K562 (cell line): ENCODE results near the gene IFT27. TPM values are rescaled to one million over a fixed set of nuclear protein-coding genes. Genes with fewer than 3 reads are reported as not detected.

Source experiments
- ATAC-seq: fragments of 200-7000 bp; cut with Tn5 transposase; 3 replicates; pipeline ENCODE4 v1.9.1; 2020; ENCODE audit warnings: moderate library complexity
- BruUV-seq: library from RNA; stranded (reverse); fragments of 400-500 nt; replicated peaks from 2 replicates; lab custom pipeline; 2021; lab: Mats Ljungman, UMichigan
- CTCF ChIA-PET: fragments of 300-600 bp; formaldehyde crosslinking; extraction: SDS; loops from one replicate; lab custom pipeline; 2021; ENCODE audit warnings: low intra/inter-chr PET ratio; lab: Yijun Ruan, JAX
- POLR2A ChIA-PET: fragments of 300-600, 350-650 bp; sonication (Branson Sonifier 250); formaldehyde crosslinking; extraction: SDS; loops from one replicate; lab custom pipeline; 2021; ENCODE audit warnings: antibody characterized with exemption, inconsistent platforms; lab: Yijun Ruan, JAX
- DNase-seq, 4 experiments: peaks; one replicate each; pipeline versions ENCODE4 v3.0.0 to v3.0.0-alpha.2; 2011 to 2018; ENCODE audit warnings: low spot score in 3 of 4, mixed read lengths in 3 of 4; ENCODE audit errors: extremely low read depth in 1 of 4
- FAIRE-seq: peaks from 2 replicates; lab custom pipeline; 2011; peaks lifted over from hg19 to GRCh38; lab: Jason Lieb, UNC
- H2AFZ ChIP-seq: 2 replicates; pipeline ENCODE4 v1.6.0; 2011; ENCODE audit warnings: low read depth, low read length, control low read depth, inconsistent platforms
- H3K27ac ChIP-seq: fragments of 200-600 bp; 3 replicates; pipeline ENCODE4 v1.8.0; 2011; ENCODE audit warnings: low read depth, mild to moderate bottlenecking, control low read depth, inconsistent platforms, low read length, moderate library complexity, mixed read lengths; ENCODE audit errors: extremely low read depth
- H3K27me3 ChIP-seq, 2 experiments: fragments of 300-600 bp in 1 of 2; 2 replicates in 1 of 2; 3 replicates in 1 of 2; pipeline versions ENCODE4 v1.6.0 to v1.8.0; 2011; ENCODE audit warnings: inconsistent platforms in 2 of 2, low read length in 2 of 2, mild to moderate bottlenecking in 1 of 2, mixed read lengths in 1 of 2, moderate library complexity in 1 of 2; ENCODE audit not compliant: control insufficient read depth in 2 of 2, insufficient read depth in 2 of 2
- H3K36me3 ChIP-seq: fragments of 300-600 bp; 3 replicates; pipeline ENCODE4 v1.8.0; 2011; ENCODE audit warnings: mild to moderate bottlenecking, low read length, inconsistent platforms; ENCODE audit not compliant: control insufficient read depth, insufficient read depth
- H3K4me1 ChIP-seq, 2 experiments: fragments of 200-600 bp in 1 of 2; replicated peaks in 1 of 2; 2 replicates in 1 of 2; 3 replicates in 1 of 2; pipeline versions ENCODE4 v1.5.1 to v1.8.0; 2011; ENCODE audit warnings: inconsistent platforms in 2 of 2, low read length in 2 of 2, mild to moderate bottlenecking in 1 of 2, mixed read lengths in 1 of 2, moderate library complexity in 1 of 2; ENCODE audit not compliant: control insufficient read depth in 2 of 2, insufficient read depth in 2 of 2
- H3K4me2 ChIP-seq: 2 replicates; pipeline ENCODE4 v1.6.1; 2011; ENCODE audit warnings: low read length, control low read depth, inconsistent platforms, mixed read lengths; ENCODE audit not compliant: insufficient read depth
- H3K4me3 ChIP-seq: fragments of 200-600 bp; sonication (generic), shearing (Covaris generic); 2 replicates; pipeline ENCODE4 v1.5.1; 2016; ENCODE audit warnings: control low read depth, inconsistent platforms
- H3K79me2 ChIP-seq: fragments of 200-600 bp; 3 replicates; pipeline ENCODE4 v1.8.0; 2011; ENCODE audit warnings: low read length, inconsistent platforms; ENCODE audit not compliant: control insufficient read depth, insufficient read depth
- H3K9ac ChIP-seq, 2 experiments: 2 replicates each; pipeline versions ENCODE4 v1.6.0 to v1.6.1; 2011; ENCODE audit warnings: low read depth in 2 of 2, low read length in 2 of 2, control low read depth in 1 of 2, inconsistent platforms in 1 of 2, mild to moderate bottlenecking in 1 of 2, mixed read lengths in 1 of 2; ENCODE audit not compliant: insufficient read depth in 1 of 2
- H3K9me1 ChIP-seq: one replicate; pipeline ENCODE4 v1.6.0; 2011; ENCODE audit warnings: inconsistent platforms, mild to moderate bottlenecking, low read length, moderate library complexity; ENCODE audit not compliant: control insufficient read depth, insufficient read depth
- H3K9me3 ChIP-seq: replicated peaks from 2 replicates; pipeline ENCODE4 v1.5.1; 2011; ENCODE audit warnings: low read depth, low read length, inconsistent platforms; ENCODE audit not compliant: control insufficient read depth, insufficient read depth
- H4K20me1 ChIP-seq: replicated peaks from 2 replicates; pipeline ENCODE4 v1.6.1; 2011; ENCODE audit warnings: low read length, inconsistent platforms, mixed read lengths; ENCODE audit not compliant: control insufficient read depth, insufficient read depth
- CBFA2T2 ChIP-seq: fragments of 450-650 bp; conservative IDR thresholded peaks from 2 replicates; pipeline ENCODE4 v1.6.1; 2017; ENCODE audit warnings: mild to moderate bottlenecking
- E4F1 ChIP-seq: fragments of 250-450 bp; sonication (Bioruptor Pico); IDR thresholded peaks from 2 replicates; pipeline ENCODE4 v1.5.0; 2021; ENCODE audit warnings: mild to moderate bottlenecking, borderline replicate concordance
- FUS ChIP-seq: fragments of 200-400 bp; formaldehyde crosslinking; optimal IDR thresholded peaks from 2 replicates; pipeline ENCODE3; 2017; ENCODE audit warnings: low read depth, low read length
- GATAD2B ChIP-seq: fragments of 450-650 bp; IDR thresholded peaks from 2 replicates; pipeline ENCODE4 v1.6.1; 2017; ENCODE audit warnings: mild to moderate bottlenecking, borderline replicate concordance
- GTF2E2 ChIP-seq: fragments of 200-800 bp; sonication (Bioruptor generic); IDR thresholded peaks from 2 replicates; pipeline ENCODE4 v1.6.1; 2016; ENCODE audit warnings: missing genetic modification characterization, missing compliant biosample characterization
- HBP1 ChIP-seq: fragments of 450-650 bp; formaldehyde crosslinking; IDR thresholded peaks from 2 replicates; pipeline ENCODE4 v1.4.0; 2022; ENCODE audit warnings: missing genetic modification characterization
- IRF1 ChIP-seq: sonication (generic); formaldehyde crosslinking; IDR thresholded peaks from 2 replicates; pipeline ENCODE4 v1.8.0; 2022; ENCODE audit warnings: missing genetic modification reagents, mild to moderate bottlenecking, borderline replicate concordance
- SOX6 ChIP-seq: fragments of 450-650 bp; IDR thresholded peaks from 2 replicates; pipeline ENCODE4 v1.6.1; 2014; ENCODE audit warnings: mild to moderate bottlenecking
- ZNF318 ChIP-seq, 2 experiments: fragments of 450-650 bp; IDR thresholded peaks; 2 replicates each; pipeline ENCODE4 v1.6.1; 2016; ENCODE audit warnings: mild to moderate bottlenecking in 2 of 2, borderline replicate concordance in 1 of 2, low read depth in 1 of 2, moderate library complexity in 1 of 2
- WGBS: fragments of 100-300 bp; shearing (Covaris generic); methylation state at CpG from one replicate; pipeline ENCODE4 v1.1.6; 2016; ENCODE audit warnings: low coverage, mixed read lengths; ENCODE audit not compliant: insufficient coverage; ENCODE audit errors: missing lambda C conversion rate; 5-methylcytosine and 5-hydroxymethylcytosine counted together
- in situ Hi-C: fragments of 300-500 bp; cut with MboI; formaldehyde crosslinking; loops from 4 replicates; pipeline ENCODE4 v1.15.0; 2018; ENCODE audit warnings: inconsistent platforms, mixed read lengths
- intact Hi-C: fragments of 100-400 bp; cut with micrococcal nuclease; formaldehyde crosslinking; loops from 2 replicates; pipeline ENCODE4 v1.14.2; 2022
- polyA plus RNA-seq, 8 experiments: library from polyadenylated mRNA; depleted of rRNA in 4 of 8; stranded (reverse) in 5 of 8; unstranded in 3 of 8; fragments of >200 nt; fragmentation: Nextera tagmentation in 2 of 8; fragmentation: Illumina TruSeq in 1 of 8; extraction: Ambion mirVana in 2 of 8; extraction: Trizol in 1 of 8; gene quantifications; 2 replicates each; pipeline versions ENCODE4 v1.2.1 to v1.2.3, GENCODE V29; 2011 to 2014; ENCODE audit warnings: inconsistent platforms in 1 of 8, missing spikeins in 1 of 8
- total RNA-seq, 7 experiments: library from RNA; depleted of rRNA in 6 of 7; stranded (reverse); fragments of >200 nt in 6 of 7; fragmentation: Illumina TruSeq in 2 of 7; extraction: Trizol in 2 of 7; gene quantifications; 2 replicates each; pipeline versions ENCODE4 v1.2.1 to v1.2.3, GENCODE V29; 2011 to 2021; ENCODE audit warnings: low replicate concordance in 1 of 7

Gene IFT27
- total and polyA plus RNA-seq, 9 of the 15 experiments (the other 6 are each of a cell fraction or from before 2014, with no cell fraction given), result 0.01 to 1.4 (median 0.14) TPM; not detected in 1

GRCh38 chr22:36814801-36815200 lies 38.9 kb upstream of the IFT27 start:
- Histone ChIP-seq H3K4me2 (no peak overlapping the region), H3K9me1 (no peaks in the 10 kb centered on the region), H3K27ac (no peak overlapping the region), H3K9ac (no peak overlapping the region), H3K4me3 (no peak overlapping the region), H3K4me1 (peaks cover 0 to 12% of the 10 kb centered on the region in 2 experiments; a peak in 2 of 5 replicates), H3K27me3 (peaks cover 5 to 52% of the 10 kb centered on the region in 2 experiments; a peak in 3 of 5 replicates), H3K36me3 (no peaks in the 10 kb centered on the region), H2AFZ (no peak overlapping the region), H4K20me1 (peaks cover 6% of the 10 kb centered on the region; the same call in 1 of the 2 replicates), H3K79me2 (no peaks in the 10 kb centered on the region), H3K9me3 (no peaks in the 10 kb centered on the region)
- ChIA-PET CTCF (no interaction called here), POLR2A (no interaction called here)
- WGBS, result 8% methylated on average over 8 of the region's 10 CpGs
- no peak for DNase-seq
- no TSS peak for BruUV-seq
- no peak for ATAC-seq
- in situ Hi-C loops, result no loop called here
- no peak for FAIRE-seq
- intact Hi-C loops, result no loop called here
- TF ChIP-seq FUS (no peak), HBP1 (CRISPR knock-in tag) (no peak), E4F1 (CRISPR knock-in tag) (no peak), SOX6 (no peak), ZNF318 (IDR thresholded peaks at IDR 0.05; ENCODE audit: borderline replicate concordance in 1 of 2, low read depth in 1 of 2) (no peak), GTF2E2 (tag) (no peak), IRF1 (CRISPR knock-in tag) (no peak), GATAD2B (no peak), CBFA2T2 (no peak)
